Smooth muscle cell (in vitro differentiated cells): ENCODE measurements around the gene LRRC72. TPM values are rescaled to one million over a fixed set of nuclear protein-coding genes. Genes with fewer than 3 reads are reported as not detected.
"Not testable (repeated sequence)": the region's sequence is repeated elsewhere in the genome, so short reads cannot be mapped to it uniquely, and the experiment has no call there.

Experiments
- DNase-seq: peaks from one replicate; lab custom pipeline; 2025; ENCODE audit not compliant: unreplicated experiment; lab: John Stamatoyannopoulos, UW
- H2AFZ ChIP-seq: fragments of 200-600 bp; sonication (generic); 2 replicates; pipeline ENCODE4 v1.6.0; 2016; ENCODE audit warnings: antibody characterized with exemption, low read depth, mild to moderate bottlenecking
- H3F3A ChIP-seq: fragments of 200-600 bp; sonication (generic); 2 replicates; pipeline ENCODE4 v1.6.0; 2017; ENCODE audit warnings: antibody characterized with exemption, low read depth
- H3K27ac ChIP-seq: fragments of 200-600 bp; sonication (generic); 2 replicates; pipeline ENCODE4 v1.5.1; 2016; ENCODE audit warnings: low read depth, mild to moderate bottlenecking
- H3K27me3 ChIP-seq: fragments of 200-600 bp; sonication (generic); 2 replicates; pipeline ENCODE4 v1.6.1; 2016; ENCODE audit warnings: low read depth, mild to moderate bottlenecking
- H3K36me3 ChIP-seq: fragments of 200-600 bp; sonication (generic); 2 replicates; pipeline ENCODE4 v1.5.1; 2016; ENCODE audit warnings: low read depth
- H3K4me1 ChIP-seq: fragments of 200-600 bp; sonication (generic); 2 replicates; pipeline ENCODE4 v1.5.1; 2016; ENCODE audit warnings: low read depth
- H3K4me2 ChIP-seq: fragments of 200-600 bp; sonication (generic); 2 replicates; pipeline ENCODE4 v1.6.0; 2016; ENCODE audit warnings: mild to moderate bottlenecking
- H3K4me3 ChIP-seq: fragments of 200-600 bp; sonication (generic); 2 replicates; pipeline ENCODE4 v1.5.1; 2016; ENCODE audit warnings: mild to moderate bottlenecking
- H3K79me2 ChIP-seq: fragments of 200-600 bp; sonication (generic); 2 replicates; pipeline ENCODE4 v1.6.0; 2016; ENCODE audit warnings: low read depth, mild to moderate bottlenecking
- H3K9ac ChIP-seq: fragments of 200-600 bp; sonication (generic); 2 replicates; pipeline ENCODE4 v1.6.0; 2016; ENCODE audit warnings: low read depth
- H3K9me3 ChIP-seq: fragments of 200-600 bp; sonication (generic); replicated peaks from 2 replicates; pipeline ENCODE4 v1.5.1; 2016; ENCODE audit warnings: low read depth
- H4K20me1 ChIP-seq: fragments of 200-600 bp; sonication (generic); 2 replicates; pipeline ENCODE4 v1.6.0; 2016; ENCODE audit warnings: low read depth
- CTCF ChIP-seq: fragments of 200-600 bp; sonication (generic); IDR thresholded peaks from 2 replicates; pipeline ENCODE4 v1.5.1; 2017; ENCODE audit warnings: borderline replicate concordance, mild to moderate bottlenecking, antibody characterized with exemption; ENCODE audit not compliant: insufficient read depth, poor library complexity, severe bottlenecking
- WGBS: methylation state at CpG from one replicate; pipeline ENCODE4 v1.1.7; 2016; ENCODE audit warnings: low lambda C conversion rate; 5-methylcytosine and 5-hydroxymethylcytosine counted together
- polyA plus RNA-seq: library from polyadenylated mRNA; unstranded; fragments of >200 nt; fragmentation: Nextera tagmentation; extraction: Ambion mirVana; gene quantifications from 2 replicates; pipeline ENCODE4 v1.2.1, GENCODE V29; 2016
- total RNA-seq: library from RNA; depleted of rRNA; stranded (reverse); fragments of >200 nt; gene quantifications from 2 replicates; pipeline ENCODE4 v1.2.3, GENCODE V29; 2014

Gene LRRC72
- total and polyA plus RNA-seq, 2 experiments from 2014 or later: not detected

- no peak for DNase-seq
- no peaks in the 10 kb centered on the region for H3K9me3 ChIP-seq
- H2AFZ ChIP-seq: no peak overlapping the region
- H3K4me1 ChIP-seq: no peaks in the 10 kb centered on the region
- H3F3A ChIP-seq: no peaks in the 10 kb centered on the region
- no peak overlapping the region for H3K27ac ChIP-seq
- H3K4me3 ChIP-seq: no peak overlapping the region
- no peak for TF ChIP-seq CTCF
- H4K20me1 ChIP-seq: no peaks in the 10 kb centered on the region
- H3K27me3 ChIP-seq: no peaks in the 10 kb centered on the region
- H3K4me2 ChIP-seq: no peak overlapping the region
- no peak overlapping the region for H3K9ac ChIP-seq
- H3K36me3 ChIP-seq: no peaks in the 10 kb centered on the region
- no peaks in the 10 kb centered on the region for H3K79me2 ChIP-seq
- 52% methylated on average over 1 of the region's 1 CpG for WGBS
Observed at GRCh38 chr7:16532272-16532671, 5.6 kb downstream of the LRRC72 start.

- no peak overlapping the region for H3K4me2 ChIP-seq
- no peaks in the 10 kb centered on the region for H3F3A ChIP-seq
- H4K20me1 ChIP-seq: no peaks in the 10 kb centered on the region
- no peaks in the 10 kb centered on the region for H3K27me3 ChIP-seq
- H3K36me3 ChIP-seq: no peaks in the 10 kb centered on the region
- no peak for DNase-seq
- no peaks in the 10 kb centered on the region for H3K9me3 ChIP-seq
- no peak overlapping the region for H2AFZ ChIP-seq
- H3K79me2 ChIP-seq: no peaks in the 10 kb centered on the region
- TF ChIP-seq CTCF: no peak
- 84% methylated on average over 2 of the region's 2 CpGs for WGBS
- H3K4me3 ChIP-seq: no peak overlapping the region
- no peak overlapping the region for H3K9ac ChIP-seq
- H3K4me1 ChIP-seq: no peaks in the 10 kb centered on the region
- H3K27ac ChIP-seq: no peak overlapping the region
Observed at GRCh38 chr7:16535500-16535899, 8.9 kb downstream of the LRRC72 start.

GRCh38 chr7:16540559-16540958 is 13.9 kb downstream of the LRRC72 start:
- not testable (repeated sequence) for H2AFZ ChIP-seq, DNase-seq, H3K9ac ChIP-seq, H3K4me2 ChIP-seq, H3K27ac ChIP-seq, H3K4me3 ChIP-seq, H3K36me3 ChIP-seq, H3K4me1 ChIP-seq, H3K9me3 ChIP-seq, H4K20me1 ChIP-seq, H3K79me2 ChIP-seq, H3F3A ChIP-seq, H3K27me3 ChIP-seq
- WGBS: 97% methylated on average over 2 of the region's 2 CpGs

GRCh38 chr7:16542401-16542800 is 15.8 kb downstream of the LRRC72 start:
- Histone ChIP-seq H3K36me3 (no peaks in the 10 kb centered on the region), H3K9ac (no peak overlapping the region), H3K9me3 (no peaks in the 10 kb centered on the region), H4K20me1 (no peaks in the 10 kb centered on the region), H3K79me2 (no peaks in the 10 kb centered on the region), H3K4me2 (no peak overlapping the region), H3K27me3 (no peaks in the 10 kb centered on the region), H3K4me3 (no peak overlapping the region), H3F3A (no peaks in the 10 kb centered on the region), H2AFZ (no peak overlapping the region), H3K27ac (no peak overlapping the region), H3K4me1 (no peaks in the 10 kb centered on the region)
- DNase-seq: no peak
- TF ChIP-seq CTCF: no peak
- 85% methylated on average over 2 of the region's 2 CpGs for WGBS
